Measurements from ENCODE around the gene UCP2.

The UCP2 gene

DNA sequence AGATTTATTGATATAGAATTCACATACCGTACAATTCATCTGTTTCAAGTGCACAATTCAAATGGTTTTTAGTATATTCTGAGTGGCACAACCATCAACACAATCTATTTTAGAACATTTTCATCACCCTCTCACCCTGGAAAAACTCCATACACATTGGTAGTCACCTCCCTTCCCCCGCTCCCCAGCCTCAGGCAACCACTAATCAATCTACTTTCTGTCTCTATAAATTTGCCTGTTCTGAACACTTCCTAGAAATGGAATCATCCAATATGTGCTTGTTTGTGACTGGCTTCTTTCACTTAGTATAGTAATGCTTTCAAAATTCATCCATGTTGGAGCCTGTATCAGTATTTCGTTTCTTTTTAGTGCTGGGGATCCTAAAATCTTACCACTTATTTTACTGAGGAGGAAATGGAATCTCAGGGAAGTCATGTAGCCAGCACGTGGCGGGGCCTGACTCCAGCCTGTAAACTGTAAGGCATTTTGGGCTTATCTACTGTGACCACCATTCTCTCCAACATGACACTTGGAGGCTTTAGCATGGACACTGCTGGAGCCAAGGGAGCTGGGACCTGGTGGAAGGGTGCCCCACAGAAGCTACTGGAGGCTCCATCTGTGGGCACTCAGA is 27.1 kb upstream of the UCP2 start:
- DNase-seq (ENCODE audit: low spot score), result no peak

DNA sequence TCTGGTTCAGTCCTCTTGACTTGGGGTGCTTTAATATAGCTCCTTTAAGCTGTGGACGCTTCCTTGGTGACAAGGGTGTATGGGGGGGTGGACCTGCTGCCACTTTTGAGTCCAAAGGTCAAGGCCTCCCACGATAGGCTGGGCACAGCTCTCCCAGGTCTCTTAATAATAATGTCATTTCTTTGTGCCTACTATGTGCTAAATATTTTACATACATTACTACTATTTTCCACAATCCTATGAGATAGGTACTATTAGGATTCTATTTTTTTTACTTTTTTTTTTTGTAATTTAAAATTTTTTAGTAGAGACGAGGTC is 26.5 kb upstream of the UCP2 start:
- no peak for DNase-seq (ENCODE audit: low spot score)

DNA sequence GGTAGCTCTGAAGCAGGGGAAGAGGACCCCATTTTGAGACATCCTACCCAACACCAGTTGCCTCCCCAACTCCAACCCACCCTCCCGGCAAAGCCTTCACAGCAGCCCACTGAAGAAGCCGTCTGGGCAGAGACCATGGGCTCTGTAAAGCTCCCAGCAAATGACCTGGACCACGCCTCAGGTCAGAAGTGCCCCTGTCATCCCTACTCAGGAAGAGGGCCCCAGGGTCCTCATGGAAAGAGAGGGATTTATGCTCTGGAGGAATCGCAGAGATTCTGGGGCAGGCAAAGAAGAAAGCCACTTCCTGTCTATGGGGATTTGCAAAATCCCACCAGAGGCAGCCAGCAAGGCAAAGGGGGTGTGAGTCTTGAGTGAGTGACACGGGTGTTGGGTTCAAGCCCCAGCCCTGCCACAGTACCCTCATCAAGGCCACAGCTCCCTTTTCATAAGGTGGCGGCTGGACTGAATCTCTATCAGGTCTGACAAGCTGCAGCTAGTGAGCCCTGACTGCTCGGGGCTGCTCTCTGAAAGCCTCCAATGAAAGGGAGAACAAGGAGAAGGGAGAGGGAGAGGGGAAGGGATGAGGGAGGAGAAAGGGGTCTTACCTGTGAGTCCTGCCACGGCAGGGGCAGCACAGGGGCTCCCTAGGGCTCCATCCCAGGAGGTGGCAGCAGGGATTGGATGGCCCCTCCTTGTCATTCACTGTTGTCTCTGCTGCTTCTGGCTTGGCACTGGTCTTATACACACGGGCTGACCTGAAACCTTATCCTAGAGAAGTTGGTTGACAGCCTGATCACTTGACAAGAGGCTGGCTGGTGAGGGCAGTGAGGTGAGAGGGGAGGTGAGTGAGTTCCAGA is 26.0 kb upstream of the UCP2 start, which contains the start of gene UCP3:
TSS of gene UCP3 (minus strand) at position 713 of the 857 bp plus-strand sequence. CDS start 2,043 bp downstream, outside the sequence.
- no peak for DNase-seq (ENCODE audit: low spot score)

DNA sequence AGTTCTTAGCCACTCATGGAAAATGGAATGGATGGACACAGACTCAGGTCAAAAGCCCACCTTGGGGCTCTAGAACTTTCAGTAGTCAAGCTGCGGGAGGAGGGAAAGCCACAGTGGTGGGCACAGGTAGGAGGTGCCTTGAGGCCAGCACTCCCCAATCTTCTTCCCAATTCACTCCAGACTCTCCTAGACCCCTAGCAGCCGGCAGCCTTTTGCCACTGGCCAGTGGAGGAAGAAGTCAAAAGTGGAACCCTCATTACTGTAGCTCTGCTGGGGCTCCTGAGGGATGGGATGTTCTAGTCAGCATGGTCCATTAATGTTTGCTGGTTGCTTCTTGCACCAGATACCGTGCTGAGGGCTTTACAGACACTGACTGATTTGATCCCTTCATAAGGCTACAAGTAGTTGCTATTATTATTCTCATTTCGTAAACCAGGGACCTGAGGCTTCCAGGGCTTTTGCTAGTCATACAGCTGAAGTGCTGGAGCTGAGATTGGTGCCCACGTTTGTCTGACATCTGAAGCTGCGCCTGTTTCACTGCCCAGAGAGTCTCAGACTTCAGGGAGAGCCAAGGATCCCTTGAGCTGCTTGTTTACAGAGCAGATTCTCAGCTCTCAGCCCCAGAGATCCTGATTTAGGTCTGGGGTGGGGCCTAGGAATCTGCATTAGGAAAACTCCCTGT is 25.2 kb upstream of the UCP2 start:
- DNase-seq (ENCODE audit: low spot score), result no peak

DNA sequence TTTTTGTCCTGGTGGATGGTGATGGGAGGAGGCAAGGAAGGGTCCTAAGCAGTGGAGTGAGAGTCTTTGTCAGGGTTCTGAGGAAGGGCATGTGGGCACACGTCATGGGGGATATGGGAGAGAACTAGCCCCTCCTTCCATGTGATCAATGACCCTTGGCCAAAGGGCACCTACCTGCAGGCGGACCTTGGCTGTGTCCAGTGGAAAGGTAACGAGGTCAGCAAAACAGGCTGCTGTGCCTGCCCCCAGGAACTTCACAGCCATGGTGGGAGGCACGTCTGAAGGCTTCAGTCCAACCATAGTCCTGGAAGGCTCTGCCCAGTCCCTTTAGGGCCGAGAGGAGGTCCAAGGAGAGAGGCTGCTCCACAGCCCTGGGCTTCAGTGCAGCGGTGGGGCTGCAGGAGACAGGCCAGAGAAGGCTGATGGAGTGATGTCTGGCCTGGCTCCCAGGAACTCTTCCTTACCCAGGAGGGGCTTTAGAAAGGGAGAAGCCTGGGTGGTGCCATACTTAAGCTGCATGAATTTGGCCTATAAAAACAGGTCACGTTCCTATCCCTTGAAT is 24.2 kb upstream of the UCP2 start:
- no peak for DNase-seq (ENCODE audit: low spot score)

DNA sequence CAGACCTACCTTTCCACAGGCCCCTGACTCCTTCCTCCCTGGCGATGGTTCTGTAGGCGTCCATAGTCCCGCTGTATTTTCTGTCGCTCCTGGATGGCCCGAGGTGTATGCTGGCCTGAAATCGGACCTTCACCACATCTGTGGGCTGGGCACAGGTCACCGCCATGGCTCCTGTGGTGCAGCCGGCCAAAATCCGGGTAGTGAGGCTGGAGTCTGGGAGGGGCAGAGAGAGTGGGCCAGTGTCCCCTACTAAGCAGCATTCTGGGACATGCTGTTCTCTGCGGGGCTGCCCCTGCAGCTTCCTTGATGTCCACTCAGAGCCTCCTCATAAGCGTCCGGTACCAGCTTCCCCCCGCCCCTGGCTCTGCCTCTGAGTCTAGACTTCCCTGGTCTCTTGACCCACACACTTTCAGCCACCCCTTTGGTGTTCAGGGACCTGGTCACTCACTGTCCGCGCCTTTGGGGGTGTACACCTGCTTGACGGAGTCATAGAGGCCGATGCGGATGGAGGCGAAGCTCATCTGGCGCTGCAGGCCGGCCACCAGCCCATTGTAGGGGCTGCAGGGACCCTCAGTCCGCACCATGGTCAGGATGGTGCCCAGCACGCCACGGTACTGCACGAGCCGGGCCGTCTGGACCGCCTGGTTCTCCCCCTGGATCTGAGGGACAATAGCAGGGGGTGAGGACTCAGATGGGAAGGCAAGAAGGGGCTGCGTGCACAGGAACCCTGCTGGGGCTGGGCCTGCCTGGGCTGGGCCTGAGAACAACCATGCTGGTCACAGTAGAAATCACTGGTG is 23.3 kb upstream of the UCP2 start:
- DNase-seq (ENCODE audit: low spot score), result no peak

DNA sequence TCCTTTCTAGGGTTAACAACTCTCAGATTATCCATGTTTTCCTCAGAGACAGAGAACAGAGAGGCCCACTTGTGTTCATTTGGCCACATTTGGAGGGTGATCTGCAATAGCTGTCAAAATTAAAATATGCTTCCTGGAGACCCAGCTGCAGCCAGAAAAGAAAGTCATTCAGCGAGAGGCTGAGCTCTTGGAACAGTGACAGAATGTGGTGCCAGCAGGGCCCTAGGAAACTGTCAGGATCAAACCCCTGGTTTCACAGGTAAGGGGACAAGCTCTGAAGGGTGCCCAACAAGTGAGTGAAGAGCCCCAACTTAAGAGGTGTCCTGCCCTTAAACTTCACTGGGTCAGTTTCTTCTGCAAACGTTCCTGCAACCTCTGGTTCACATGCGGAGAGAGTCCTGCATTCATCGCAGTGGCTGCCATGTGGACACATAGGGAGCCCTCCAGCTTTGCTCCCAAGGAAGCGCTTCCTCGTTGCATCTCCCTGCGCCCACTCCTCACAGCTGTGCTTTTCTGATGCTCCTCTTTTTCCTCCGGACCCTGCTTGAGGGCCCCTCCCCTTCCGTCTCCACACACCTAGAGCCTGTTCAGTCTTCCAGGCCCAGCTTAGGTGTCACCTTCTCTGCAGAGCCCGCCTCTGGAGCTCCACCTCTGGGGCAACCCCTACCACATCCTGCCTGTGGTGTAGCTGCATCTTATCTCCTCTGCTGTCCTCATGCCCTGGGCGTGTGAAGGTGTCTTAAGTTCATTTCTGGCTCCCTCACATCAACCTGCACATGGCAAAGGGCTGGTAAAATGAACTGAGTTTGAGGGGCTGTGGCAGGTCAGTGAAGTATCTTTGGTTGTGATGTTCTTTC is 22.3 kb upstream of the UCP2 start:
- DNase-seq (ENCODE audit: low spot score), result no peak

DNA sequence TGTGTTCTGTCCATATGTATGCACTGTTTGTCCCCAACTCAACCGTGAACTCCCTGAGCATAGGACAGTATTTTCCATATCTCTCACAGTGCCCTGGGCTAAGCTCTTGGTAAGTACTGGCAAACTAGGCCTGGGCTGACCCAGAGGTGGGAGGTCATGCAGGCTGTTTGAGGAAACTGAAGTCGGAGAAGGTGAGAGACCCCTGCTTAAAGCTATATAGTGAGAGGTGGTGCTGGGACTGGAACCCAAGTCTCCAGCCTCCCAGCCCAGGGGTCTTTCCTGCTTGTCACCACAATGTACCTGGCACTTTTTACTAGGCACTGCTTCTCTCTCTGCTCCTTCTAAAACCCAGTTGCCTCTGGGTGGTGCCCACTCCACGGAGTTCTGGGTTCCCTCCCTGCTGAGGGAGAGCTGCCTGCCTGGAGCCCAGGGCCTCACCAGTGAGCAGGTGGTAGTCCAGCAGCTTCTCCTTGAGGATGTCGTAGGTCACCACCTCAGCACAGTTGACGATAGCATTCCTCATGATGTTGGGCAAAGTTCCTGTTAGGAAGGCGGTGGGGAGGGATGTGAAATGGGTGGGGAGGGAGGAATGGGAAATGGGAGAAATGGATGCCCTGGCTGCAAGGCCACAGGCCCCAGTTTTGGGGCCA is 21.5 kb upstream of the UCP2 start:
- DNase-seq (ENCODE audit: low spot score), result no peak

DNA sequence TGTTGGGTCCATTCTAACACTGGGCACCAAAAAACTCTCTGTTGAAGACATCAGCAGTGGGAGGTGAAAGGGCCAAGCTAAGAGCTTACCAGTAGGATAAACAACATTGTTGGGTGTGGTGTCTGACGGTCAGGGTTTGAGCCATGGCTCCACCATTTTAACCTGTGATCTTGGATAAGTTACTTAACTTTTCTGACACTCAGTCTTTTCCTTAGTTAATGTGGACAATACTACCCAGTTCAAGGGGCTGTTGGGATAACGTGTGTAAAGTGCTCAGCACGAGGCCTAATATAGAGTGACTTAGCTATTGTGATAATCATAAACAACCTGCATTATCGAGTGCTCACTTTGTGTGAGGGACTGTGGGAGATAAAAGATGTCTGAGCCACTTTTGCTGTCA is 20.2 kb upstream of the UCP2 start:
- no peak for DNase-seq (ENCODE audit: low spot score)

DNA sequence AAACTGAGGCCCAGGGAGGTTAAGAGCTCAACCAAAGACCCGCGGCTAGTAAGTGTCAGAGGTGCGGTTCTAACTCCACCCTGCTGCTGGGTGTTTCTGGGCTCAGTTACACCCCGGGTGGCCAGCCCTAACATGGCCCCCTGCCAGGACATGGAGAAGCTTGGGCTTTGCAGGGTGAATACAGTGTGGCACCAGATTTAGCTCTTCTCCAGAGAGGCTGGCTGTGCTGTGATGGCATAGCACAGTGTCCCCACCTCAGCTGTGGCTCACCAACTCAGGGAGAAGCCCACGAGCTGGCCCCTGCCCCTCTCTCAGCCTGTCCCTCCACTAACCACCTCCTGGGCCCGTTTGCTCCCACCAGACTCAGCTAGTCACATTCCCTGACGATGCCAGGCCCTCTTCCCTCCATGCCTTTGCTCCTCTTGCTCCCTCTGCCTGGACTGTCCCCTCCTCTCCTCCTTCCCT is 19.2 kb upstream of the UCP2 start:
- DNase-seq (ENCODE audit: low spot score), result no peak

DNA sequence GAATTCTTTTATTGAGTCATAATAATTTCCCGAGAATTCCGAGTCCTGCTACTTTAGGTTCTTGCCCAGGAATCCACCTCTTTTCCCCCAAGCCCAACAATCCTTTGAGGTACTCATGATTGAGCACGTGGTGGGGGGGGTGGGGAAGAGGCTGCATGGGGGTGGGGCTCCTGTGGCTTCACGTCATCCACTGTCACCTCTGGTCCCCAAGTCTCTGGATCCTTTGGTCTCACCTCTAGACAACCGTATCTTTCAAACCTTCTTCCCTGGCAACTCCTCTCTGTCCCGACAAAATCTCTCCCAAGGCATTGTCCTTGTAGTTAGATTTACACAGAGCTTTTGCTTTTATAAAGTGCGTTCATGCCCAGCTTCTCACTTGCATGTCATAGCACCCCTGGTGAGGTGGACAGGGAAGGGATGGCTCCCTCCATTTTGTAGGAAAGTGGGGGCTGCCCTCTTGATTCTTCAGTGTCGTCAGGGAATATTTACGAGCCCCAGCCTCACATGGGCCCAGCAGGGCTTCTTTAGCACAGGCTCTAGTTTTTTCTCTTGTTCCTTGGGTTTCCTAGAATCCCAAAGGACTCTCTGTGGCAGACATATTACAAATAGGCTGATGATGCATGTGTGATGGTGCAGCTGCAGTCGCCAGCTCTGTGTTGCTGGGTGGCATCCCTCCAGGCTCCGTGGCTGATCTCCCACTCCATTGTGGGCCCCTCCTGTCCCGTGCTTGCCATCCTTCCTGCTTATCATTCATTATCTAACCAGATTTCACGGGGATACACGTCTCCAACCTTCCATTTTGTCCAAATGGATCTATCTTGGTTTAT is 17.9 kb upstream of the UCP2 start:
- no peak for DNase-seq (ENCODE audit: low spot score)

DNA sequence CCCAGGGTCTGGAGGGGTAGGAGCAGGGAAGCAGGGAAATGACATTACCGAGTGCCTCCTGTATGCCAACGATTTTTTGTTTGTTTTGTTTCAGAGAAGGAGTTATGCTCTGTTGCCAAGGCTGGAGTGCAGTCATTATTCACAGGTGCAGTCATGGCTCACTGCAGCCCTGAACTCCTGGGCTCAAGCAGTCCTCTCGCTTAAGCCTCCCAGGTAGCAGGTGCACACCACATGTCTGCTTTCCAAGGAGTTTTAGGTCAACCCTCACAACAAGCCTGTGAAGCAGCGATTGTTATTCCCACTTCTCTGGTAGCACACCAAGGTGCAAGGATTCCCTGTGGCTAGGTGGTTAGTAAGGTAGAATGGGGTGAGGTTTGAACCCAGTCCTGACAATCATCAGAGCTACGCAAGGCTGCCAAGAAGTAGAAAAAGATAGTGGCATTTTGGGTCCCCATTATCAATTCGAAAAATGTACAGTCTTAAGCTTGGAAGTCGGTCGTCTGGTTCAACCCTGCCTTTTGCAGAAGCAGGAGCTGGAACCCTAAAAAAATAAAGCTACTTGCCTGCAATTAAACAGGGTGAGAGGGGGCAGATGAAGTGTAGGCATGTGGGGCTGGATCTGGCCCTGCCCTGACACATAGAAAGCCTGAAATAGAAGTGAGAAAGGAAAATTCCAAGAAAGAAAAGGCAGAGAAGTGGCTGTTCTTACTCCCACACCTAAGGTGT is 17.1 kb upstream of the UCP2 start:
- DNase-seq (ENCODE audit: low spot score), result no peak

DNA sequence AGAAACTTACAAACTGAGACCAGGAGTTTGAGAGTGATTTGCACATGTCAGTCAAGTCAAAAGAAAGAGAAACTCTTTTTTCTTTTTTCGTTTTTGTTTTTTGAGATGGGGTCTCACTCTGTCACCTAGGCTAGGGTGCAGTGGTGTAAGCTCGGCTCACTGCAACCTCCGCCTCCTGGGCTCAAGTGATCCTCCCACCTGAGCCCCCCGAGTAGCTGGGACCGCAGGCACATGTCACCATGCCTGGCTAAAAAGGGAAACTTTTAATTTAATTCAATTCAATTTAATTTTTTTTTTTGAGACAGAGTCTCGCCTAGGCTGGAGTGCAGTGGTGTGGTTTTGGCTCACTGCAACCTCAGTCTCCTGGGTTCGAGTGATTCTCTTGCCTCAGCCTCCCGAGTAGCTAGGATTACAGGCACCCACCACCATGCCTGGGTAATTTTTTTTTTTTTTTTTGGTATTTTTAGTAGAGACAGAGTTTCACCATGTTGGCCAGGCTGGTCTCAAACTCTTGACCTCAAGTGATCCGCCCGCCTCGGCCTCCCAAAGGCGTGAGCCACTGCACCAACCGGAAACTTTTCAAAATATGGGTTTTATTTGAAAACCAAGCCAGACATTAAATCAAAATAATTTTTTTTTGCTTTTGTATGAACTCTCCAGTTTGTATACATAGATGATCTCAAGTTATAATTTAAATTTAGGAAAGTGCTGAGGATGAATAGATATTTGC is 16.4 kb upstream of the UCP2 start:
- DNase-seq (ENCODE audit: low spot score), result no peak

DNA sequence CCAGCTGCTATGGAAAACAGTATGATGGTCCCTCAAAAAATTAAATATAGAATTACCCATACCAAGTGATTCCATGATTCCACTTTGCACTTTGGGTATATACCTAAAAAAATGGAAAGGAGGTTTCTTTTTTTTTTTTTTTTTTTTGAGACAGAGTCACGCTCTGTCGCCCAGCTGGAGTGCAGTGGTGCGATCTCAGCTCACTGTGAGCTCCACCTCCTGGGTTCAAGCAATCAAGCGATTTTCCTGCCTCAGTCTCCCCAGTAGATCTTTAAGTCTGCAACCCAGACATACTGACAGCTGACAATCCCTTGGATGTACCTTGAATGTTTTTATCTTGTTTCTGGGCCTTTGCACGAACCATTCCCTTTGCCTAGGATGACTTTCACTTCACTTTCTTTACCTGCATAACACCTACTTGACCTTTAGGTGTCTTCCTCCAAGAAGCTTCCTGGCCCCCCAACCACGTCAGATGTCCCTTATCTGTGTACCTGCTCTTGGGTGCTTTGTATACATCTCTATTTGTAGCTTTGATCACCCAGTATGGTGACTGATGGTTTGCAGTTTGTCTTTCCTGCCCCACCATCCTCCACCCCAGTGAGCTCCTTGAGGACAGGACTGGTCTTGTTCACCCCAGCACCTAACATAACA is 14.6 kb upstream of the UCP2 start:
- DNase-seq (ENCODE audit: low spot score), result no peak

DNA sequence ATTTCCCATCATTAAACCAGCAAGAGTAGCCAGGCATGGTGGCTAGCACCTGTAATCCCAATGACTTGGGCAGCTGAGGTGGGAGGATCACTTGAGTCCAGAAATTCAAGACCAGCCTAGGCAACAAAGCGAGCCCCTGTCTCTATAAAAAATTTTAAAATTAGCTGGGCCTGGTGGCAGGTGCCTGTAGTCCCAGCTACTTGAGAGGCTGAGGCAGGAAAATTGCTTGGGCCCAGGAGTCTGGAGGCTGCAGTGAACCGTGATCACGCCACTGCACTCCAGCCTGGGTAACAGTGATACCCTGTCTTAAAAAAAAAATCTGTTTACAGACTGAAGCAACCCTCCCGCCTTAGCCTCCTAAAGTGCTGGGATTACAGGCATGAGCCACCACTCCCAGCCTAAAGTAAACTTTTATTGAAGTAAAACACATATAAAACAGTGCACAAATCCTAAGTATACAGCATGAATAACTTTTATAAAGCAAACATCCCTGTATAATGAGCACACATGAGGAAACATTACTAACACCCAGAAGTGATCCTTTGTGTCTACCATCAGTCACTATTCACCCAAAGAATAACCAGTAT is 13.6 kb upstream of the UCP2 start:
- DNase-seq (ENCODE audit: low spot score), result no peak

DNA sequence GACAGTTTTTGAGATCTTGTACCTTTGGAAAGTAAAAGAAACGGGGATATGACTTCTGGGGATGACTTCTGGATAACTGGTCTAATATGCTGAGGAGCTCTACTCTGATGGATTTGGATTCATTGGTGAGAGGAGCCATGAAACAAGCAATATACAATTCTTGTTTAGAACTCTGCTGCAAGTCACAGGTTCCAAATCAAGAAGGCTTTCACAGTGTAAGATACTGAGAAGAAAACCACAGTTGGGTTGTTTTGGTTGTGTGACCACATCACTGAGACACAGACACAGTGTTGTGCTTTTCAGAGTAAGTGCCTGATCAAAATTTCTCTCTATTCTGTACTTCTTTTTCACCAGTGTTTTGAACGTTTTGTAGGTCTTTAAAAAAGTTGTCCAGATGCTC is 13.1 kb upstream of the UCP2 start:
- DNase-seq (ENCODE audit: low spot score), result no peak

DNA sequence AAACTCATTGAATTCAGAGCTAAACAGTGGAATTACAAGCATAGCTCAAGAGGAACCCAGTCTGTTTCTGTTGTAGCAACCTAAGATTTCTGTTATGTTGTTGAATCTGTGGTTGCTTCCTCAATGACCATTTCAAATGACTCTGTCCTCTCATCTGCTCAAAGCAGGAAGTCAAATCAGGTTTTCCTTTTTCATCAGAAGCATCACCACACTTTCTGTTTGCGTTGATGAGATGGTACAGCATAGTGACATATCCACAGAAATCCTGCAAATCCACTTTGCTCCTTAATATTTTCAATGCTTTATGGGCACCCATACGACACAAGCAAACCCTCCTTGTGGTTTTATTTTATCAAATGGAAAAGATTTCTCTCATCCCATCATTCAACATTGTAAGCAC is 12.6 kb upstream of the UCP2 start:
- DNase-seq (ENCODE audit: low spot score), result no peak
